Gastroesophageal sphincter (tissue), 3 donors: ENCODE results near the gene AGAP9.
"Not testable (repeated sequence)": the region's sequence is repeated elsewhere in the genome, so short reads cannot be mapped to it uniquely, and the experiment has no call there.

Experiments used
- CTCF ChIP-seq, 4 experiments: fragments of 200-600 bp in 2 of 4; fragments of 450-650 bp in 2 of 4; sonication (generic) in 1 of 4; IDR thresholded peaks; one replicate each; pipeline ENCODE4 v1.5.1; 2017 to 2019; ENCODE audit warnings: antibody characterized with exemption in 4 of 4, mild to moderate bottlenecking in 2 of 4, moderate library complexity in 2 of 4
- POLR2A ChIP-seq, 2 donors: fragments of 450-650 bp; IDR thresholded peaks; one replicate each; pipeline ENCODE4 v1.6.1; 2017; ENCODE audit warnings: antibody characterized with exemption in 2 of 2, mild to moderate bottlenecking in 2 of 2, moderate library complexity in 1 of 2

DNA sequence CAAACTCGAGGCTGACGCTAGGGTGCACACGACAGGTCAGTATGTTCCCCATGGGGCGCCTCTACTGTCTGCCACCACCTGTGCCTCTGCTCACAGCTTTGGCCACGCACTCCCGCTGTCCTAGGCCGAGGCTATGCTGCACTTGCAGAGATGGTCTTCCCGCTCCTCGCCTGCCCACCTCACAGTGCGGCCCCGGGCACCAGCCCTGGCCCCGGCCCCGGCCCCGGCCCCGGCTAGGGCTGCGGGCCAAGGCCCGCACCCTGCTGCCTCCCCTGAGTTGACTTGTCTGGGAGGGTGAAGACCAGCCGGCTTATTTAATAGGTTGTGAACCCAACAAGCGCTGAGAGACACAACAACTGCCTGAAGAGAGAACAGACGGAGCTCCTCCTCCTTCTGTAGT, at the start of gene AGAP9:
- not testable (repeated sequence) for TF ChIP-seq CTCF, POLR2A (IDR thresholded peaks at IDR 0.05)
